Lung (tissue), 12 donors: ENCODE results near the gene SRRD. TPM values are rescaled to one million over a fixed set of nuclear protein-coding genes. Genes with fewer than 3 reads are reported as not detected.

ENCODE experiments used
- ATAC-seq: fragments of 200-7000 bp; cut with Tn5 transposase; one replicate; pipeline ENCODE4 v1.9.1; 2020; ENCODE audit warnings: moderate number of reproducible peaks; ENCODE audit not compliant: insufficient read depth, low FRiP score
- DNase-seq, 3 donors: peaks; one replicate each; pipeline ENCODE4 v3.0.0-alpha.2; 2013 to 2017
- H3K27ac ChIP-seq, 2 donors: one replicate each; pipeline ENCODE4 v1.5.1; 2013; ENCODE audit warnings: mild to moderate bottlenecking in 2 of 2, moderate library complexity in 2 of 2, control low read depth in 1 of 2, inconsistent platforms in 1 of 2, low read depth in 1 of 2, low read length in 1 of 2
- H3K27me3 ChIP-seq, 3 donors: one replicate each; pipeline ENCODE4 v1.5.1; 2013; ENCODE audit warnings: low read length in 2 of 3; ENCODE audit not compliant: control insufficient read depth in 3 of 3, insufficient read depth in 3 of 3
- H3K36me3 ChIP-seq, 4 donors: one replicate each; pipeline ENCODE4 v1.5.1; 2013; ENCODE audit warnings: low read length in 4 of 4, mild to moderate bottlenecking in 1 of 4, moderate library complexity in 1 of 4; ENCODE audit not compliant: control insufficient read depth in 4 of 4, insufficient read depth in 4 of 4
- H3K4me1 ChIP-seq, 5 donors: one replicate each; pipeline ENCODE4 v1.5.1; 2013; ENCODE audit warnings: low read length in 5 of 5, mild to moderate bottlenecking in 2 of 5, moderate library complexity in 1 of 5; ENCODE audit not compliant: control insufficient read depth in 5 of 5, insufficient read depth in 5 of 5
- H3K4me3 ChIP-seq: one replicate; pipeline ENCODE4 v1.5.1; 2013; ENCODE audit warnings: mild to moderate bottlenecking, control low read depth, moderate library complexity
- H3K9ac ChIP-seq, 2 donors: one replicate each; pipeline ENCODE4 v1.5.1; 2013; ENCODE audit warnings: low read length in 2 of 2, control low read depth in 1 of 2; ENCODE audit not compliant: insufficient read depth in 1 of 2
- H3K9me3 ChIP-seq, 4 donors: one replicate each; pipeline ENCODE4 v1.5.1; 2013; ENCODE audit warnings: low read length in 3 of 4, mild to moderate bottlenecking in 1 of 4, moderate library complexity in 1 of 4; ENCODE audit not compliant: control insufficient read depth in 4 of 4, insufficient read depth in 3 of 4
- CTCF ChIP-seq: IDR thresholded peaks from 2 replicates; pipeline ENCODE4 v1.5.1; 2012; ENCODE audit warnings: mild to moderate bottlenecking; ENCODE audit errors: control extremely low read depth, extremely low read depth
- WGBS, 2 donors: extraction: QIAGEN DNeasy Blood & Tissue Kit; methylation state at CpG; one replicate each; pipeline ENCODE4 v1.1.7; 2013; 5-methylcytosine and 5-hydroxymethylcytosine counted together
- polyA plus RNA-seq, 2 donors: library from polyadenylated mRNA; stranded (reverse); fragments of 200-250 nt; gene quantifications; one replicate each; pipeline ENCODE4 v1.2.1, GENCODE V29; 2013
- total RNA-seq, 2 donors: library from RNA; depleted of rRNA in 1 of 2; stranded (reverse); fragments of >200 nt in 1 of 2; gene quantifications; one replicate each; pipeline ENCODE4 v1.2.1, GENCODE V29; 2014 to 2021
- donor health status: control.
- donor health status: control.
- donor health status: Bipolar disorder and iron deficiency.
- donor health status: healthy.
- donor health status: DM: yes; HTN: yes; CAD: no.

SRRD gene
- total and polyA plus RNA-seq, 4 donors, result 8.5 to 17.6 (median 13.7) TPM

DNA sequence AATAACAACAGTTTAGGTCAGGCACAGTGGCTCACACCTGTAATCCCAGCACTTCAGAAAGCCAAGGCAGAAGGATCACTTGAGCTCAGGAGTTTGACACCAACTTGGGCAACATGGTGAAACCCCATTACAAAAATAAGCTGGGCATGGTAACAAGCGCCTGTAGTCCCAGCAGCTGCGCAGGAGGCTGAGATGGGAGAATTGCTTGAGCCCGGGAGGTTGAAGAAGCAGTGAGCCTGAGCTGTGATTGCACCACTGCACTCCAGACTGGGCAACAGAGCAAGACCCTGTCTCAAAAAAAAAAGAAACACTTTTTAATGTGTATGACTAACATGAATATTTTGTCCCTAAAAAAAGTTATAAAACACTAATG lies 53.1 kb downstream of the SRRD start:
- Histone ChIP-seq H3K36me3 (peaks cover 6 to 31% (median 15%) of the 10 kb centered on the region in 4 donors), H3K4me1 (peaks cover 0 to 2% (median 0%) of the 10 kb centered on the region in 5 donors)
- no peak for TF ChIP-seq CTCF

DNA sequence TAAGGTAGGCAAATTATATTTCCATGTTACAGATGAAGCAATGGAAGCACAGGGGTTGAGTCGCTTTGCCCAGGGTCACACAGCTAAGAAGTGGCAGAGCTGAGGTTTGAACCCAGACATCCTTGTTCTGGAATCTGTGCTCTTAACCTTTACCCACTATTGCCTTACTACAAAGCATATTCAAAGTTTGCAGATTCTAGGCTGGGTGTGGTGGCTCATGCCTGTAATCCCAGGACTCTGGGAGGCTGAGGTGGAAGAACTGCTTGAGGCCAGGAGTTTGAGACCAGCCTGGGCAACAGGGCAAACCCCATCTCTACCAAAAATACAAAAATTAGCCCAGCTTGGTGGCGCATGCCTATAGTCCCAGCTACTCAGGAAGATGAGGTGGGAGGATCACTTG lies 56.4 kb downstream of the SRRD start:
- TF ChIP-seq CTCF, result no peak
- H3K27me3 ChIP-seq, result no peaks in the 10 kb centered on the region
- H3K9ac ChIP-seq, result no peak overlapping the region
- peaks cover 6 to 36% (median 15%) of the 10 kb centered on the region in 4 donors for H3K36me3 ChIP-seq
- no peak overlapping the region for H3K27ac ChIP-seq
- ATAC-seq, result no peak
- no peak for DNase-seq
- H3K4me3 ChIP-seq, result no peak overlapping the region
- WGBS, 2 donors, result 96% methylated on average over 2 of the region's 2 CpGs
- H3K9me3 ChIP-seq, result no peaks in the 10 kb centered on the region
- H3K4me1 ChIP-seq, result peaks cover 0 to 1% (median 0%) of the 10 kb centered on the region in 5 donors

More for the DNA sequence above, 53.1 kb downstream of the SRRD start:
- DNase-seq, result no peak
- Histone ChIP-seq H3K27ac (no peak overlapping the region), H3K27me3 (no peaks in the 10 kb centered on the region), H3K4me3 (no peak overlapping the region), H3K9ac (no peak overlapping the region), H3K9me3 (no peaks in the 10 kb centered on the region)
- ATAC-seq, result no peak
- 97 to 99% methylated on average over 3 of the region's 3 CpGs for WGBS, 2 donors

- no peak for DNase-seq
- ATAC-seq, result no peak
- no peaks in the 10 kb centered on the region for H3K9me3 ChIP-seq
- no peak for TF ChIP-seq CTCF
- no peak overlapping the region for H3K9ac ChIP-seq
- H3K27me3 ChIP-seq, result no peaks in the 10 kb centered on the region
- no peak overlapping the region for H3K4me3 ChIP-seq
- peaks cover 0 to 4% (median 0%) of the 10 kb centered on the region in 5 donors for H3K4me1 ChIP-seq
- peaks cover 6 to 36% (median 13%) of the 10 kb centered on the region in 4 donors for H3K36me3 ChIP-seq
- WGBS, 2 donors, result 92 to 96% methylated on average over 46 to 47 of the region's 47 CpGs
- no peak overlapping the region for H3K27ac ChIP-seq
These were observed 57.6 kb downstream of the SRRD start for GRCh38 chr22:26541167-26541819.
